Measurements from ENCODE around the gene CDK1.
"Not testable (repeated sequence)": the region's sequence is repeated elsewhere in the genome, so short reads cannot be mapped to it uniquely, and the experiment has no call there.

The CDK1 gene

DNA sequence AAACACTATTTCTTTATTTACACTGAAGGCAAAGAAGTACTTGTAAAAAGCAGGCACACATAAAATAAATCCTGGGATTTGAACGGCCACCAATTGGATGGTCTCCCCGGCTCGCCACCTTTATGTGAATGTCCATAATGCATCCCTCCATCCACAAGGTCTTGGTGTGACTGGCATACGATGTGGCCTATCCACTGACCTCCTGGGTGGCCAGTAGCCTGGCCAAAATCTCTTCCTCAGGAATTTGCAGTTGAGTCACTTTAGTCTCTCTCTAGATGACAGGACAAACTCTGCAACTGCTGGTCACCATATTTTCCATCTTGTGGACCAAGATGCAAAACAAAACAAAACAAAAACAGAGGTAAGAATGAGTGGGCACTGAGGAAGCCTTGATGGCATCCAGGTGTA, 39.1 kb downstream of the CDK1 start:
- Histone ChIP-seq H3K4me3 (ENCODE audit: low read depth in 1 of 2, low read length in 2 of 2) (no peak overlapping the region), H3K27ac (ENCODE audit: low read length) (no peak overlapping the region), H3K36me3 (ENCODE audit: control insufficient read depth in 1 of 2, insufficient read depth in 2 of 2, low read length in 2 of 2) (no peaks in the 10 kb centered on the region), H3K9me3 (ENCODE audit: control insufficient read depth in 1 of 2, low read length in 2 of 2) (no peaks in the 10 kb centered on the region), H3K27me3 (ENCODE audit: low read depth, low read length) (no peaks in the 10 kb centered on the region), H3K4me1 (ENCODE audit: control insufficient read depth in 1 of 2, insufficient read depth in 2 of 2, low read length in 2 of 2) (peaks cover 0 to 7% of the 10 kb centered on the region in 2 donors)

GRCh38 chr10:60818134-60818770, 40.0 kb downstream of the CDK1 start:
- Histone ChIP-seq H3K4me1 (ENCODE audit: control insufficient read depth in 1 of 2, insufficient read depth in 2 of 2, low read length in 2 of 2) (peaks cover 0 to 7% of the 10 kb centered on the region in 2 donors), H3K27ac (ENCODE audit: low read length) (no peak overlapping the region), H3K4me3 (ENCODE audit: low read depth in 1 of 2, low read length in 2 of 2) (no peak overlapping the region), H3K9me3 (ENCODE audit: control insufficient read depth in 1 of 2, low read length in 2 of 2) (no peaks in the 10 kb centered on the region), H3K36me3 (ENCODE audit: control insufficient read depth in 1 of 2, insufficient read depth in 2 of 2, low read length in 2 of 2) (no peaks in the 10 kb centered on the region), H3K27me3 (ENCODE audit: low read depth, low read length) (no peaks in the 10 kb centered on the region)

DNA sequence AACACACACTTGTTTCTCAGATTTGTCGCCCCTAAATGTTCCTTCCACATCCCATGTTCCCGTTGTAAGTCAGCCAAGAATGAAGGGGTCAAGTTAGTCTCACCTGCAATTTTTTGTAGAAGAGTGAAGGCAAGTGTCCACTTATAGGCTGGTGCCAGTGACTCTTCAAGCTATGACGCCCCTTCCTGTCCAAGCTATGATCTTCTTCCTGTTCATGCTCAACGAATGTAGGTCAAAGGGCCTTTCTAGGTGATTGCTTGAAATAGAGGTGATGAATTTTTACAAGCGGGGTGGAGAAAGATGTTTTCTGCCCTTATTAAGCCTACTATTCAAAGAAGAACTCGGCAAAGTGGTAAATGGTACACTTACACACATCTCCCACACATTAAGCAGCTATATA, 41.0 kb downstream of the CDK1 start:
- no peak overlapping the region for H3K27ac ChIP-seq (ENCODE audit: low read length)
- no peaks in the 10 kb centered on the region for H3K9me3 ChIP-seq (ENCODE audit: control insufficient read depth in 1 of 2, low read length in 2 of 2)
- H3K27me3 ChIP-seq (ENCODE audit: low read depth, low read length) = no peaks in the 10 kb centered on the region
- H3K4me1 ChIP-seq (ENCODE audit: control insufficient read depth in 1 of 2, insufficient read depth in 2 of 2, low read length in 2 of 2) = peaks cover 0 to 7% of the 10 kb centered on the region in 2 donors
- no peaks in the 10 kb centered on the region for H3K36me3 ChIP-seq (ENCODE audit: control insufficient read depth in 1 of 2, insufficient read depth in 2 of 2, low read length in 2 of 2)
- H3K4me3 ChIP-seq (ENCODE audit: low read depth in 1 of 2, low read length in 2 of 2) = no peak overlapping the region

DNA sequence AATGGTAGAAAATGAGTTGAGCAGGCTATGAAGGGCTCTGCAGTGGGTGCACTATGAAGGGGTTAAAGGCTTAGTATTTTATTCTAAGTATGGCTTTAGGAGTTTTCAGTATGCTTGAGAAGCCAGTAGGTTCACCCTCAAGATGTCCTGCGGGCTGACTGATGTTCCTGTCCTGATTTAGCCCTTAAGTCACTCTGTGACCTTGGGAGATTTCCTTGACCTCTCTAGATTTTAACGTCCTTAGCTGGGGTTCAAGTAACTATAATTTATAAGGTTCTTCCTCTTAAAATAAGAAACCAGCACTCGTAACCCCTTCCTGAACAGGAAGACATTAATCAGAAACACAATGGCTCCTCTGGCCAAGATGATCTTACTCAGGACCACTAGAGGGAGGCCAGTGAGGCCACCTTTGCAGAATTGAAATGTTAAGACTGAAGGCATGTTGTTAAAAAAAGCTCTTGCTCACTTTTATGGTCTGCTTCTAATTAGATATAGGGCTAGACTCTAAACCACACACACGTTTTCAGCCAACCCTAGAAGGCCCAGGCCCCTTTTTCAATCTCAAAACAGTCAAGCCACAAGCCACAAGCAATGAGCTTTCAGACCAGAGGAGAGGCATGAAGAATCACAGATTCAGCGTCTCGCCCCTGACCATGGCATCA, 41.9 kb downstream of the CDK1 start:
- no peaks in the 10 kb centered on the region for H3K9me3 ChIP-seq (ENCODE audit: control insufficient read depth in 1 of 2, low read length in 2 of 2)
- no peaks in the 10 kb centered on the region for H3K36me3 ChIP-seq (ENCODE audit: control insufficient read depth in 1 of 2, insufficient read depth in 2 of 2, low read length in 2 of 2)
- no peak overlapping the region for H3K27ac ChIP-seq (ENCODE audit: low read length)
- H3K27me3 ChIP-seq (ENCODE audit: low read depth, low read length) = no peaks in the 10 kb centered on the region
- peaks cover 0 to 7% of the 10 kb centered on the region in 2 donors for H3K4me1 ChIP-seq (ENCODE audit: control insufficient read depth in 1 of 2, insufficient read depth in 2 of 2, low read length in 2 of 2)
- no peak overlapping the region for H3K4me3 ChIP-seq (ENCODE audit: low read depth in 1 of 2, low read length in 2 of 2)

- H3K27ac ChIP-seq (ENCODE audit: low read length) = no peak overlapping the region
- H3K4me1 ChIP-seq (ENCODE audit: control insufficient read depth in 1 of 2, insufficient read depth in 2 of 2, low read length in 2 of 2) = peaks cover 0 to 7% of the 10 kb centered on the region in 2 donors
- no peak overlapping the region for H3K4me3 ChIP-seq (ENCODE audit: low read depth in 1 of 2, low read length in 2 of 2)
- H3K36me3 ChIP-seq (ENCODE audit: control insufficient read depth in 1 of 2, insufficient read depth in 2 of 2, low read length in 2 of 2) = no peaks in the 10 kb centered on the region
- no peaks in the 10 kb centered on the region for H3K27me3 ChIP-seq (ENCODE audit: low read depth, low read length)
- no peaks in the 10 kb centered on the region for H3K9me3 ChIP-seq (ENCODE audit: control insufficient read depth in 1 of 2, low read length in 2 of 2)
Measured at GRCh38 chr10:60821656-60822055, 43.4 kb downstream of the CDK1 start.

DNA sequence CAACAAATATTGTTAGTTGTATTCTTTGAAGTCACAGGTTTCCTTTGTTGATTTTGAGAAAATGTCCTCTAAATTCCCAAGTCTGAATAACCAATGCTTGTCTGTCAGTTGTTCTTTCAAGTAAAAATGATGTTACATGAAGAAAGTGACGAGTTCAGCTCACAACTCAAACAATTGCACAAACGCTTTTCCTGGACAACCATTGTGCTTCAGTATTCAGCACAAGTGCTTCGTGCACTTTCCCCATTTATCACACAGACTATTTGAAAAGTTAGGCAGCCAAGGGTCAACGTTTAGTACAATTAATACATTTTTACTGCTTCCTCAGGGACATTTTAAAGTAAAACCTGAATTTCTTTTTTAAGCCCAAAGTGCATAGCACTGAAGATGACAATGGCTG, 44.5 kb downstream of the CDK1 start:
- Histone ChIP-seq H3K4me1 (ENCODE audit: control insufficient read depth in 1 of 2, insufficient read depth in 2 of 2, low read length in 2 of 2) (peaks cover 0 to 7% of the 10 kb centered on the region in 2 donors), H3K27ac (ENCODE audit: low read length) (no peak overlapping the region), H3K9me3 (ENCODE audit: control insufficient read depth in 1 of 2, low read length in 2 of 2) (no peaks in the 10 kb centered on the region), H3K36me3 (ENCODE audit: control insufficient read depth in 1 of 2, insufficient read depth in 2 of 2, low read length in 2 of 2) (no peaks in the 10 kb centered on the region), H3K4me3 (ENCODE audit: low read depth in 1 of 2, low read length in 2 of 2) (no peak overlapping the region), H3K27me3 (ENCODE audit: low read depth, low read length) (no peaks in the 10 kb centered on the region)

GRCh38 chr10:60823324-60823723, 45.0 kb downstream of the CDK1 start:
- Histone ChIP-seq H3K4me1 (ENCODE audit: control insufficient read depth in 1 of 2, insufficient read depth in 2 of 2, low read length in 2 of 2) (peaks cover 0 to 6% of the 10 kb centered on the region in 2 donors), H3K27ac (ENCODE audit: low read length) (no peak overlapping the region), H3K36me3 (ENCODE audit: control insufficient read depth in 1 of 2, insufficient read depth in 2 of 2, low read length in 2 of 2) (no peaks in the 10 kb centered on the region), H3K4me3 (ENCODE audit: low read depth in 1 of 2, low read length in 2 of 2) (no peak overlapping the region), H3K27me3 (ENCODE audit: low read depth, low read length) (no peaks in the 10 kb centered on the region), H3K9me3 (ENCODE audit: control insufficient read depth in 1 of 2, low read length in 2 of 2) (no peaks in the 10 kb centered on the region)

- Histone ChIP-seq H3K4me1 (ENCODE audit: control insufficient read depth in 1 of 2, insufficient read depth in 2 of 2, low read length in 2 of 2) (no peaks in the 10 kb centered on the region), H3K36me3 (ENCODE audit: control insufficient read depth in 1 of 2, insufficient read depth in 2 of 2, low read length in 2 of 2) (no peaks in the 10 kb centered on the region), H3K27me3 (ENCODE audit: low read depth, low read length) (no peaks in the 10 kb centered on the region), H3K27ac (ENCODE audit: low read length) (no peak overlapping the region), H3K4me3 (ENCODE audit: low read depth in 1 of 2, low read length in 2 of 2) (no peak overlapping the region), H3K9me3 (ENCODE audit: control insufficient read depth in 1 of 2, low read length in 2 of 2) (no peaks in the 10 kb centered on the region)
Measured at GRCh38 chr10:60825520-60825919, 47.2 kb downstream of the CDK1 start.

- no peaks in the 10 kb centered on the region for H3K27me3 ChIP-seq (ENCODE audit: low read depth, low read length)
- no peaks in the 10 kb centered on the region for H3K4me1 ChIP-seq (ENCODE audit: control insufficient read depth in 1 of 2, insufficient read depth in 2 of 2, low read length in 2 of 2)
- H3K9me3 ChIP-seq (ENCODE audit: control insufficient read depth in 1 of 2, low read length in 2 of 2) = no peaks in the 10 kb centered on the region
- no peaks in the 10 kb centered on the region for H3K36me3 ChIP-seq (ENCODE audit: control insufficient read depth in 1 of 2, insufficient read depth in 2 of 2, low read length in 2 of 2)
- no peak overlapping the region for H3K4me3 ChIP-seq (ENCODE audit: low read depth in 1 of 2, low read length in 2 of 2)
- H3K27ac ChIP-seq (ENCODE audit: low read length) = no peak overlapping the region
Measured at GRCh38 chr10:60827791-60828488, 49.7 kb downstream of the CDK1 start.

GRCh38 chr10:60828489-60828852, 50.2 kb downstream of the CDK1 start:
- H3K36me3 ChIP-seq (ENCODE audit: control insufficient read depth in 1 of 2, insufficient read depth in 2 of 2, low read length in 2 of 2) = no peaks in the 10 kb centered on the region
- no peak overlapping the region for H3K27ac ChIP-seq (ENCODE audit: low read length)
- no peaks in the 10 kb centered on the region for H3K27me3 ChIP-seq (ENCODE audit: low read depth, low read length)
- H3K4me3 ChIP-seq (ENCODE audit: low read depth in 1 of 2, low read length in 2 of 2) = no peak overlapping the region
- no peaks in the 10 kb centered on the region for H3K9me3 ChIP-seq (ENCODE audit: control insufficient read depth in 1 of 2, low read length in 2 of 2)
- no peaks in the 10 kb centered on the region for H3K4me1 ChIP-seq (ENCODE audit: control insufficient read depth in 1 of 2, insufficient read depth in 2 of 2, low read length in 2 of 2)

DNA sequence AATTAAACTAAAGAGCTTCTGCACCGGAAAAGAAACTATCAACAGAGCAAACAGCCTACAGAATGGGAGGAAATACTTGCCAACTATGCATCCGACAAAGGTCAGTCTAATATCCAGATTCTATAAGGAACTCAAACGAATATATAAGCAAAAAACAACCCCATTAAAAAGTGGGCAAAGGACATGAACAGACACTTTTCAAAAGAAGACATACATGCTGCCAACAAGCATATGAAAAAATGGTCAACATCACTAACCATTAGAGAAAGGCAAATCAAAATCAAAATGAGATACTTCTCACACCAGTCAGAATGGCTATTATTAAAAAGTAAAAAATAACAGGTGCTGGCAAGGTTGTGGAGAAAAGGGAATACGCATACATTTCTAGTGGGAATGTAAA, 53.9 kb downstream of the CDK1 start:
- not testable (repeated sequence) for H3K27ac ChIP-seq (ENCODE audit: low read length); H3K27me3 ChIP-seq (ENCODE audit: low read depth, low read length); H3K9me3 ChIP-seq (ENCODE audit: control insufficient read depth in 1 of 2, low read length in 2 of 2); H3K4me1 ChIP-seq (ENCODE audit: control insufficient read depth in 1 of 2, insufficient read depth in 2 of 2, low read length in 2 of 2); H3K36me3 ChIP-seq (ENCODE audit: control insufficient read depth in 1 of 2, insufficient read depth in 2 of 2, low read length in 2 of 2); H3K4me3 ChIP-seq (ENCODE audit: low read depth in 1 of 2, low read length in 2 of 2)

Data from muscle layer of duodenum (tissue), 2 donors.